T-cell (primary cell): ENCODE results near the gene LENEP. TPM values are rescaled to one million over a fixed set of nuclear protein-coding genes. Genes with fewer than 3 reads are reported as not detected.

Experiments
- ATAC-seq, 4 experiments: fragments of 200-7000 bp in 3 of 4; fragments of 150-1000 bp in 1 of 4; cut with Tn5 transposase; replicated peaks in 1 of 4; 1 replicate in 3 of 4; 2 replicates in 1 of 4; pipeline ENCODE4 v1.10.0; 2021; ENCODE audit warnings: moderate library complexity in 3 of 4, mild to moderate bottlenecking in 2 of 4, moderate number of reproducible peaks in 1 of 4
- CTCF ChIA-PET, 2 donors: fragments of 300-600 bp; sonication (Branson Sonifier 250); formaldehyde crosslinking; loops; one replicate each; lab custom pipeline; 2022; ENCODE audit warnings: antibody characterized with exemption in 2 of 2; lab: Charles Lee
- POLR2A ChIA-PET, 2 donors: fragments of 300-600 bp; sonication (Branson Sonifier 250); formaldehyde crosslinking; loops; one replicate each; lab custom pipeline; 2022; ENCODE audit warnings: antibody characterized with exemption in 2 of 2; lab: Charles Lee
- DNase-seq, 35 experiments: peaks; one replicate each; pipeline versions ENCODE4 v3.0.0 to v3.0.0-alpha.2; 2013 to 2023
- H3K27ac ChIP-seq: one replicate; pipeline ENCODE4 v1.5.1; 2013; ENCODE audit warnings: low read length
- H3K27me3 ChIP-seq, 2 experiments: replicated peaks in 1 of 2; 1 replicate in 1 of 2; 2 replicates in 1 of 2; pipeline versions ENCODE4 v1.6.1 to v1.7.0; 2013; ENCODE audit warnings: low read length in 1 of 2, mixed read lengths in 1 of 2; ENCODE audit not compliant: control insufficient read depth in 2 of 2, insufficient read depth in 2 of 2; ENCODE audit errors: extremely low read depth in 1 of 2
- H3K36me3 ChIP-seq, 2 donors: 1 replicate in 1 of 2; 2 replicates in 1 of 2; pipeline versions ENCODE4 v1.6.1 to v1.7.0; 2013; ENCODE audit warnings: low read length in 1 of 2; ENCODE audit not compliant: control insufficient read depth in 2 of 2, insufficient read depth in 1 of 2; ENCODE audit errors: extremely low read depth in 1 of 2
- H3K4me1 ChIP-seq, 2 experiments: 1 replicate in 1 of 2; 2 replicates in 1 of 2; pipeline versions ENCODE4 v1.6.1 to v1.7.0; 2013; ENCODE audit warnings: low read length in 2 of 2, mixed read lengths in 1 of 2; ENCODE audit not compliant: insufficient read depth in 2 of 2, control insufficient read depth in 1 of 2; ENCODE audit errors: extremely low read depth in 1 of 2
- H3K4me3 ChIP-seq, 2 donors: 1 replicate in 1 of 2; 2 replicates in 1 of 2; pipeline versions ENCODE4 v1.5.1 to v1.7.0; 2013; ENCODE audit warnings: mild to moderate bottlenecking in 2 of 2, low read length in 1 of 2, moderate library complexity in 1 of 2; ENCODE audit not compliant: control insufficient read depth in 1 of 2; ENCODE audit errors: extremely low read depth in 1 of 2
- H3K9me3 ChIP-seq: 2 replicates; pipeline ENCODE4 v1.7.0; 2013
- H3K27ac Mint-ChIP-seq, 2 donors: one replicate each; pipeline ENCODE4 v1.8.0; 2020 to 2021; ENCODE audit warnings: mild to moderate bottlenecking in 2 of 2, mixed read lengths in 2 of 2
- H3K27me3 Mint-ChIP-seq, 2 donors: one replicate each; pipeline ENCODE4 v1.8.0; 2021 to 2022; ENCODE audit warnings: mixed read lengths in 2 of 2
- H3K36me3 Mint-ChIP-seq: one replicate; pipeline ENCODE4 v1.8.0; 2021; ENCODE audit warnings: mixed read lengths
- H3K4me1 Mint-ChIP-seq, 3 donors: one replicate each; pipeline ENCODE4 v1.8.0; 2020 to 2022; ENCODE audit warnings: mixed read lengths in 3 of 3, mild to moderate bottlenecking in 1 of 3
- H3K4me3 Mint-ChIP-seq, 3 donors: one replicate each; pipeline ENCODE4 v1.8.0; 2020 to 2022; ENCODE audit warnings: mild to moderate bottlenecking in 3 of 3, mixed read lengths in 3 of 3, moderate library complexity in 3 of 3
- H3K9me3 Mint-ChIP-seq, 3 donors: one replicate each; pipeline ENCODE4 v1.8.0; 2020 to 2022; ENCODE audit warnings: mixed read lengths in 3 of 3
- WGBS: methylation state at CpG from one replicate; pipeline ENCODE4 v1.1.5; 2013; ENCODE audit warnings: missing lambda C conversion rate; ENCODE audit not compliant: insufficient coverage; 5-methylcytosine and 5-hydroxymethylcytosine counted together
- total RNA-seq, 35 experiments: library from RNA in 6 of 35; stranded (reverse) in 6 of 35; fragments of 120-200 nt in 1 of 35; gene quantifications; one replicate each; pipeline versions ENCODE4 v1.2.1 to v1.2.4 and lab custom pipeline; 2013 to 2026

LENEP gene, protein sequence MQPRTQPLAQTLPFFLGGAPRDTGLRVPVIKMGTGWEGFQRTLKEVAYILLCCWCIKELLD
- total RNA-seq: 1 to 10 TPM in 3 of 5 donors, not detected in 2; 1.3 to 3.0 (median 1.6) TPM
- total RNA-seq (2013): 0.46 TPM
- total RNA-seq (lab: John Stamatoyannopoulos, UW): 0 to 0.74 (median 0.43) reads per million in 29 experiments

DNA sequence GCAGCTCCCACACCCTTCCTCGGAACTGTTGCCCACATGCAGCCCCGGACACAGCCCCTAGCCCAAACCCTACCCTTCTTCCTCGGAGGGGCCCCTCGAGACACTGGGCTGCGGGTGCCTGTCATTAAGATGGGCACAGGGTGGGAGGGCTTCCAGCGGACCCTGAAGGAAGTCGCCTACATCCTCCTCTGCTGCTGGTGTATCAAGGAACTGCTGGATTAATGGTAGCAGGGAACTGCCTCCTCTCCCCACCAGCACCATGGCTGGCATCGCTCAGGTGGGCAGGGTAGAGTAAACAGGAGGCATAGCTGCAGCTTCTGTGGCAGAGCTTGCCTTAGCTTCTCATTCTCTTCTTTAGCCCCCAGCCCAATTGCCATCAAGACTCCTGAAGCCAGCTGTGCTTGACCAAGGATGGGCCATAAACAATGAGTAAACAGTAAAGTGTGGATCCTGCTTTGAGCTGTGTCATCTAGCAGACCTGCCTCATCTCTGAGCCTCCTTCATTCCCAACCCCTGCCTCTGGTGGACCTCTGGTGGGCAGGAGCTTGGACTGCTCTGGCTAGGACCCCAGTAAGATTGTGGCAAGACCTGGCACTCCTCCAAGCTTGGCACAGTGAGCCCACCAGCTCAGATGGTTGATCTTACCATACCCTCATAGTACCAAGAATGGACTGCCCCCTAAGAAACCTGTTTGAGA, at the start of gene LENEP:
TSS of gene LENEP (plus strand) at position 15 of the 697 bp plus-strand sequence. CDS start at position 37, 22 bp downstream.
- DNase-seq: no peak
- CTCF ChIA-PET: interaction anchor here (0.5 to 1.8 kb wide), 5 partner anchors 9 to 28 kb away, joined by 3 to 5 read pairs (median 3); no protein-coding TSS in a partner anchor

DNA sequence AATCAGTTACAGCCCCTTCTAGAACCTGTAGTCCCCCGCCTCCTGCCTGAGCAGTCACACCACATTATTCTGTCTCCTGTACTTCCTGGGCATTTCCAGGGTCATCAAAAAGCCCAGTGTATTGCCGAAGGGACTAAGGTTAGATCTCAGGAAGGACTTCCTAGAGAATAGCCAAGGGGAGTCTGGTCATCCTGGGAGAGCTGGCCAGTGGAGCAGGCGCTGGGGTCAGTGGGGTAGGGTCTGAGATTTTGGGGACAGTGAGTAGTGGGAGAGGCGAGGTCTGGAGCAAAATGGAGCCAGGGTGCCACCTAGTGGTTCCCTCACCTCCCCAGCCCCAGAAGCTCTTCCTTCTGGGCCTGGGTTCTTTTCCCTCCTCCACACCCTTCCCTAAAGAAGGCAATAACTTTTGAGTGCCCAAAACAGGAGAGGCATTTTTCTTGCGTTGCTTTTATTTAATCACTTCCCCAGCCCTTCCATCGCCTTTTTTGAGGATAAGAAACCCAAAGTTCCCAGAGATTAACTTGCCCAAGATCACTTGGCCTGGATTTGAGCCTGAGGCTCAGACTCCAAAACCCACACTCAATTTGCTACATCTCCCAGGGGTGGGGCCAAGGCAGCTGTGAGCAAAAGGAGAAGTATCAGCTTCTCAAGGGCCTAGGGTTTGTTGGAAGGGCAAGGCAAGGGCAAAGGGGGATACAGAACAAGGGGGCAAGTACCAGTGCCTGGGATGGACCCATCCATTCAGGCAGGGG, 49.6 kb upstream of the LENEP start:
- peak overlapping the region; percentile 89 to 91 for H3K27ac Mint-ChIP-seq
- peaks cover 57 to 68% (median 59%) of the 10 kb centered on the region in 3 donors for H3K4me1 Mint-ChIP-seq
- peaks cover 9% of the 10 kb centered on the region for H3K36me3 Mint-ChIP-seq
- no peaks in the 10 kb centered on the region for H3K27me3 ChIP-seq
- H3K27ac ChIP-seq: peak overlapping the region; percentile 93
- ATAC-seq: peak; percentile 23 to 46 (median 38)
- H3K9me3 Mint-ChIP-seq: no peaks in the 10 kb centered on the region
- peaks cover 12 to 80% of the 10 kb centered on the region in 2 experiments for H3K4me1 ChIP-seq
- H3K36me3 ChIP-seq: peaks cover 28 to 46% of the 10 kb centered on the region in 2 donors
- POLR2A ChIA-PET: interaction anchor here (0.6 to 1.3 kb wide), 5 partner anchors 9 to 30 kb away, joined by 3 to 4 read pairs (median 3); partner anchors contain the start of gene PBXIP1 (in 1 of the 2)
- DNase-seq: peak in 10 of 35 experiments; percentile 13 to 70 (median 34)
- 20% methylated on average over 3 of the region's 6 CpGs for WGBS
- H3K4me3 Mint-ChIP-seq: peak overlapping the region in 1 of 3 donors; percentile 58
- H3K27me3 Mint-ChIP-seq: no peaks in the 10 kb centered on the region
- no peak overlapping the region for H3K4me3 ChIP-seq
- no peaks in the 10 kb centered on the region for H3K9me3 ChIP-seq
- CTCF ChIA-PET: interaction anchor here (0.6 to 1.1 kb wide), 5 partner anchors 11 to 274 kb away, joined by 3 read pairs; no protein-coding TSS in a partner anchor

More for the DNA sequence above, at the start of gene LENEP:
- Mint-ChIP-seq H3K36me3 (peaks cover 10% of the 10 kb centered on the region), H3K27ac (no peak within 1 kb of the TSS), H3K4me1 (peaks cover 18 to 26% (median 25%) of the 10 kb centered on the region in 3 donors), H3K4me3 (no peak within 1 kb of the TSS), H3K9me3 (no peaks in the 10 kb centered on the region), H3K27me3 (no peaks in the 10 kb centered on the region)
- no CpG with 5 or more reads among the region's 8 CpGs for WGBS
- H3K36me3 ChIP-seq: peaks cover 8 to 30% of the 10 kb centered on the region in 2 donors
- no peaks in the 10 kb centered on the region for H3K9me3 ChIP-seq
- ATAC-seq: no peak
- H3K4me3 ChIP-seq: no peak within 1 kb of the TSS
- peaks cover 2 to 23% of the 10 kb centered on the region in 2 experiments for H3K4me1 ChIP-seq
- H3K27me3 ChIP-seq: no peaks in the 10 kb centered on the region
- POLR2A ChIA-PET: interaction anchor here in 1 of 2 donors (0.5 to 1.1 kb wide), 2 partner anchors 9 to 11 kb away, joined by 3 read pairs; partner anchors contain the start of gene FLAD1
- no peak within 1 kb of the TSS for H3K27ac ChIP-seq

DNA sequence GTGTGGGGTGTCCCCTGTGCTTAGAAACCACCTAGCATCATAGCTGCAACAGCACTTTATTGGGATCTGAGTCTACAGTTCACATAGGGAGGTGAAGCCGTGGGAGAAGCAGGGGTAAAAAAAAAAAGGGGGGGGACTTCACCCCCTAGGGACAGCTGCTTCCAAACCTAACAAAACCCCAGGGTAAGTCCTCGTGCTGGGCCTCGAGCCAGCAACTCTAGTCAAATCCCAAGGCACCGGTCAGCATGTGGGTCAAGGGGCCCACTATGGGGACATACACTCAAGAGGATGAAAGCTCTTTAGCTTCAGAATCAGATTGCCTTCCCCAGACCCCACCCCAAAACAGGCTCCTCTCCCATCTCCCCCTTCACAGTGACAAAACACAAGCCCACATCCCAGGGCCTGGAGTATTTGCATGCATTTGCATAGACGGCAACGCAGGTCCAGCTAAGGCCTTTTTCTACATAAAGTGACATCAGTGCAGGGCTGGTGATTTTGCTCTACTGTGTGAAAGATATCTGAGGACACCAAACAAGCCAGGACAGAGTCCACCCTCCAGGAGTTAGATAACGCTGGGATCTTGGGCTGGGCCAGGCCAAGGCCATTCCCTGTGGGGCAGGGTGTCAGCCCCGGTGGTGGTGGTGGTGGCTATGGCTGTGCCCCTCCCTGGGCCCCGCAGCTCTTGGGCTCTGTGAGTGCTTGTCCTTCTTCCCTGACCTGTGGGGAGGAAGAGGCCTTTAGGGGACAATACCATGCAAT, 48.8 kb upstream of the LENEP start:
- H3K36me3 ChIP-seq: peaks cover 28 to 49% of the 10 kb centered on the region in 2 donors
- H3K4me3 ChIP-seq: no peak overlapping the region
- H3K27me3 ChIP-seq: no peaks in the 10 kb centered on the region
- ChIA-PET CTCF (interaction anchor here in 1 of 2 donors (0.6 to 1.1 kb wide), 4 partner anchors 10 to 101 kb away, joined by 3 read pairs; no protein-coding TSS in a partner anchor), POLR2A (interaction anchor here (0.6 to 1.3 kb wide), 5 partner anchors 9 to 29 kb away, joined by 3 to 4 read pairs (median 3); partner anchors contain the start of gene PBXIP1 (in 1 of the 2))
- peak overlapping the region in 1 of 3 donors; percentile 58 for H3K4me3 Mint-ChIP-seq
- H3K36me3 Mint-ChIP-seq: peaks cover 14% of the 10 kb centered on the region
- no peak for ATAC-seq
- H3K27ac ChIP-seq: peak overlapping the region; percentile 93
- no peak for DNase-seq
- H3K9me3 ChIP-seq: no peaks in the 10 kb centered on the region
- H3K4me1 ChIP-seq: peaks cover 12 to 81% of the 10 kb centered on the region in 2 experiments
- H3K9me3 Mint-ChIP-seq: no peaks in the 10 kb centered on the region
- H3K27me3 Mint-ChIP-seq: no peaks in the 10 kb centered on the region
- WGBS: 70% methylated on average over 5 of the region's 9 CpGs
- peak overlapping the region; percentile 52 to 91 for H3K27ac Mint-ChIP-seq
- peaks cover 56 to 64% (median 60%) of the 10 kb centered on the region in 3 donors for H3K4me1 Mint-ChIP-seq

DNA sequence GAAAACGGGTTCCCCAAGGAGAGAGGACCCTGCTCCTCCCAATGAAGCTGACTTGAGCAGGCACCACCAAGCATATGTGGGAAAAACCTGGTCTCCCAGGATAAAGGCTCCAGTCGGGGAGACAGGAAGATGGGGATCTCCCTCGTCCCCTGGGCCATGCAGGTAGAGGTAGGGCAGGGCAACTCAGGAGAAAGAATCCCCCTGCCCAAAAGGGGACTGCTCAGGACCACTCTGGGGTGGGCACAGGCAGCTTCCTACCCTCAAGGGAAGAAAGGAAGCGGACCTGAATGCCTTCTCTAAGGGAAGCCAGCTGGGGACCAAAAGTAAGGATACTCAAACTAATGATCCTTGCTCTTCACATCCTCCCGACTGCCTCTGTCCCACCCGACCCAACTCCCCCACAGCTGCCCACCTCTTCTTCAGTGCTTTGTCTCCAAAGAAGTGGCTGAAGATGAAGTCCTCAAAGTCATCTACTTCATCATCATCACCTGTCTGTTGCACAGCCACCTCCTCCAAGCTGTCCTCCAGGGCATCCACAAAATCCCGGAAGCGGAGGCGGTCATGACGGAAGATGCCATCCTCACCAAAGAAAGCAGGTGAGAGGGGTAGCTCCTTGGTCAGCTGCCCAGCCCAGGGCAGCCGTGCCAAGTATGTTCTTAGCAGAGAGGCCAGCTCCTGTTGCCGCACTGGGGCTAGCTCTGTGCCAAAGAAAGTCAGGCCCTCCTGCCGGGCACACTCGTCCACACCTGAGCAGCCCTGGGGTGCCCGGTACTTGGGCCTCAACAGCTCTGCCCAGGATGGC, 48.0 kb upstream of the LENEP start:
- Mint-ChIP-seq H3K27me3 (no peaks in the 10 kb centered on the region), H3K9me3 (no peaks in the 10 kb centered on the region), H3K27ac (no peak overlapping the region), H3K4me1 (peaks cover 52 to 61% (median 57%) of the 10 kb centered on the region in 3 donors), H3K4me3 (no peak overlapping the region), H3K36me3 (peaks cover 14% of the 10 kb centered on the region)
- H3K4me3 ChIP-seq: no peak overlapping the region
- no peaks in the 10 kb centered on the region for H3K27me3 ChIP-seq
- ATAC-seq (no peak), DNase-seq (no peak)
- H3K36me3 ChIP-seq: peaks cover 28 to 54% of the 10 kb centered on the region in 2 donors
- H3K4me1 ChIP-seq: peaks cover 10 to 77% of the 10 kb centered on the region in 2 experiments
- ChIA-PET CTCF (interaction anchor here in 1 of 2 donors (0.6 kb wide), 1 partner anchor 179 kb away, joined by 3 read pairs; no protein-coding TSS in a partner anchor), POLR2A (interaction anchor here (0.5 to 1.3 kb wide), 4 partner anchors 9 to 463 kb away, joined by 3 to 7 read pairs (median 4); partner anchors contain the start of gene PBXIP1 (in 1 of the 2))
- no peaks in the 10 kb centered on the region for H3K9me3 ChIP-seq
- WGBS: 84% methylated on average over 14 of the region's 15 CpGs
- H3K27ac ChIP-seq: peak overlapping the region; percentile 20
